NCI-H226 (cell line): ENCODE measurements around the gene TFF2.

Source experiments
- DNase-seq: peaks from one replicate; pipeline ENCODE4 v3.0.0-alpha.2; 2015

The TFF2 gene

DNA sequence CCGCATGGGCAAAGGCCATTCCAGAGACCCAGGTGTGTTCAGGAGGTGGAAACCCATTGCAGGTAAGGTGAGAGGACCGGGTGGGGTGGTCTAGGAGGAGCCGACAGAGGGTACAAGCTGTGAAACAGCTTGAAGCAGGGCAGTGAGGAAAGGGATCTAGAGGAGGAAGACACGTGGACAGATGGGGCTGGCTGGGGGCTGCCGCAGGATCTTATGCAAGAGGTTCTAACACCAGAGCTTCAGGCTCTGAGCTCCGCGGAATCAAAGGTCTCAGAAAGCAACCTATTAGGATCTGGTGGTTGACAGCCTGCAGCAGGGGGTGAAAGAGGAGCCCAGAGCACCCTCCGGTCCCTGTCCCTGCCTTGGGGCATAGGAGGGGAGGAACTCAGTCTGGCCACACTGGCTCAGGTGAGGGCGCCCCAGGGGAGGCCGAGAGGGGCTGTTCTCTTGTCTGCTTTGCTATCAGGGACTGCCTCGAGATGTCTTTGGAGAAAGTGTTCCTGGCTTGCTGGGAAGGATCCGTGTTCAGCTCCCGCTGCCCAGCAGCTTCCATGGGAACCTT, 13.6 kb upstream of the TFF2 start:
- DNase-seq, result no peak

DNA sequence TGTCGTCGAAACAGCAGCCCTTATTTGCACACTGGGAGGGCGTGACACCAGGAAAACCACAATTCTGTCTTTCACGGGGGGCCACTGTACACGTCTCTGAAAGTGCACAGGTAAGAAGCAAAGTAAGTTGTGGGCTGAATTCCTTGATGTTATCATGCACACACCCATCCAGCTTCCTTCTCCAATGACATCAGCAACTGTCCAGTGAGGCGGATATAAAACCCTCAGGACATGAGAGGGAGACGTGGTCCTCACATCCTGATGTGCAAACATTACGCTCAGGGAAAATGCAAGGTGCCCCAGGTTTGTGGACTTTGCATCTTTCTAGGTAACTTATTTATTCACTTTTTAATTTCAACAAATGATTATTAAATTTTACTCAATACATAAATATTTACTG, 12.5 kb upstream of the TFF2 start:
- DNase-seq, result no peak

- DNase-seq, result no peak
Observed at GRCh38 chr21:42362700-42363099, 11.9 kb upstream of the TFF2 start.

GRCh38 chr21:42362198-42362597, 11.4 kb upstream of the TFF2 start:
- no peak for DNase-seq

DNA sequence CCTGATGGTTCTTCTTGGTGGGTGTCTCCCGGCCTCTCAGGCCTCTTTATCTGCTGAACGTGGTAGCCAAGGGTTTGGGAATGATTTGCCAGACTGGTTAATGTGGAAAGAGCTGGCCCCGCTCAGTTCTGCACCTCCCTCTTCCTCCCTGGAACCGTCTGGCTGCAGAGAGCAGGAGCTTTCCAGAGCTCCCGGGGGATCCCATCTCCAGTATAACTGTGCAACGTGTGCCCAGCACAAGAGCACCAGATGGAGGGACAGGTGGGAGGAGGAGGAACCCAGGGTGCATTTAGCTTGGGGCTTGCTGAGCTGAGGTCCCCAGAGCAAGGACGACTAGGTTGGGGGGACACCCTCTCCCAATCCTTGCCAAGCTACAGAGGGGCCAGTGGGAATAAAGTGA, 10.5 kb upstream of the TFF2 start:
- no peak for DNase-seq

GRCh38 chr21:42360317-42360716, 9.5 kb upstream of the TFF2 start:
- no peak for DNase-seq

- DNase-seq, result no peak
Observed at GRCh38 chr21:42358937-42359336, 8.1 kb upstream of the TFF2 start.

GRCh38 chr21:42358261-42358660, 7.5 kb upstream of the TFF2 start:
- DNase-seq, result no peak

- DNase-seq, result no peak
Observed at GRCh38 chr21:42357307-42357706, 6.5 kb upstream of the TFF2 start.

GRCh38 chr21:42356650-42357049, 5.9 kb upstream of the TFF2 start:
- no peak for DNase-seq

GRCh38 chr21:42356046-42356445, 5.3 kb upstream of the TFF2 start:
- DNase-seq, result no peak

GRCh38 chr21:42353623-42354022, 2.8 kb upstream of the TFF2 start:
- DNase-seq, result no peak

- no peak for DNase-seq
Observed at GRCh38 chr21:42352441-42353095, 1.8 kb upstream of the TFF2 start.

DNA sequence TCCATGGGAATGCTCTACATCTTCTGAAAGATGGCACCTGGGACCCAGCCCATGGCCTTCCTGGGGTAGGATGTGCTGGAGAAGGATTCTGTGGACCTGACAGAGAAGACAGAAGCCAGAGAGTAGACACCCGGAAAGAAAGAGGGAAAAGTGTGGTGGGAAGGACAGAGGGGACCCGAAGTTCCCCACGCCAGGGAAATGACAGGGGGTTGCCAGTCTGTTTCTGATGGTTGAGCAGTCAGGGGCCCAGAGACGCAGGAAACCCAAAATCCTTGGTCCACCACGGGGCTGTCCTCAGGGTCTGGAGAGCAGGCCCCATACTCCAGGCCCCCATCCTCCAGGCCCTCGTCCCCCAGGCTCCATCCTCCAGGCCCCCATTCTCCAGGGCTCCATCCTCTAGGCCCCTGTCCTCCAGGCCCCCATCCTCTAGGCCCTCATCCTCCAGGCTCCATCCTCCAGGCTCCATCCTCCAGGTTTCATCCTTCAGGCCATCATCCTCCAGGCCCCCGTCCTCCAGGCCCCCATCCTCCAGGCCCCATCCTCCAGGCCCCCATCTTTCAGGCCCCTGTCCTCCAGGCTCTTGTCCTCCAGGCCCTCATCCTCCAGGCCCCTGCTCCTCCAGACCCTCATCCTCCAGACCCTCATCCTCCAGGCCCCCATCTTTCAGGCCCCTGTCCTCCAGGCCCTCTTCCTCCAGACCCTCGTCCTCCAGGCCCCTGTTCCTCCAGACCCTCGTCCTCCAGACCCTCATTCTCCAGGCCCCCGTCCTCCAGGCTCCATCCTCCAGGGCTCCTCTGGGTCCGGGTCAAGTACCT, 1.0 kb upstream of the TFF2 start:
- DNase-seq, result no peak

GRCh38 chr21:42350318-42350910, 380 bp downstream of the TFF2 start:
- no peak for DNase-seq

DNA sequence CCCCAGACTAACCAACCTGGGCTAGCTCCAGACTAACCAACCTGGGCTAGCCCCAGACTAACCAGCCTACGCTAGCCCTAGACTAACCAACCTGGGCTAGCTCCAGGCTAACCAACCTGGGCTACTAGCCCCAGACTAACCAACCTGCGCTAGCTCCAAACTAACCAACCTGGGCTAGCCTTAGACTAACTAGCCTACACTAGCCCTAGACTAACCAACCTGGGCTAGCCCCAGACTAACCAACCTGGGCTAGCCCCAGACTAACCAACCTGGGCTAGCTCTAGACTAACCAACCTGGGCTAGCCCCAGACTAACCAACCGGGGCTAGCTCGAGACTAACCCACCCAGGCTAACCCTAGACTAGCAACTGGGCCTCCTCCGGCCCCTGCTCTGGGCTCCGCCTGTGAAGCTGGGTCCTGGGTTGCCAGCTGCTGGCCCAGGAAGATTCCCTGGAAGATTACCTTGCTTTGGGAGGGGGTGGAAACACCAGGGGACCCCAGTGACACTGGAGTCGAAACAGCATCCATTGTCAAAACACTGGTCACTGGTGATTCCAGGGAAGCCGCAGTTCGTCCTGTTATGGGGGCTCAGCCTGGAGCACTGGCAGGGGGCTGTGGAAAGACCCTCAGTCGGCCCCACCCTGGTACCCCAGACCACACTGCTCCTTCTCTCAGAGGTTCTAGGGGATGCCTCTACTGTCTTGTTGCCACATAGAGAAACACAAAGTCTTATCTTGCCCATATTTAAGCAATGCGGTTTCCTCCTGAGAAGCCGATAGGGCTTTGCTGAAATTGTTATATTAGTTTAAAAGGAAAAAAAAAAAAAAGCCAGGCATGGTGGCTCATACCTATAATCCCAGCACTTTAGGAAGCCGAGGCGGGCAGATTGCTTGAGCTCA, 1.1 kb downstream of the TFF2 start:
- DNase-seq, result no peak

GRCh38 chr21:42348762-42349161, 2.0 kb downstream of the TFF2 start:
- no peak for DNase-seq

DNA sequence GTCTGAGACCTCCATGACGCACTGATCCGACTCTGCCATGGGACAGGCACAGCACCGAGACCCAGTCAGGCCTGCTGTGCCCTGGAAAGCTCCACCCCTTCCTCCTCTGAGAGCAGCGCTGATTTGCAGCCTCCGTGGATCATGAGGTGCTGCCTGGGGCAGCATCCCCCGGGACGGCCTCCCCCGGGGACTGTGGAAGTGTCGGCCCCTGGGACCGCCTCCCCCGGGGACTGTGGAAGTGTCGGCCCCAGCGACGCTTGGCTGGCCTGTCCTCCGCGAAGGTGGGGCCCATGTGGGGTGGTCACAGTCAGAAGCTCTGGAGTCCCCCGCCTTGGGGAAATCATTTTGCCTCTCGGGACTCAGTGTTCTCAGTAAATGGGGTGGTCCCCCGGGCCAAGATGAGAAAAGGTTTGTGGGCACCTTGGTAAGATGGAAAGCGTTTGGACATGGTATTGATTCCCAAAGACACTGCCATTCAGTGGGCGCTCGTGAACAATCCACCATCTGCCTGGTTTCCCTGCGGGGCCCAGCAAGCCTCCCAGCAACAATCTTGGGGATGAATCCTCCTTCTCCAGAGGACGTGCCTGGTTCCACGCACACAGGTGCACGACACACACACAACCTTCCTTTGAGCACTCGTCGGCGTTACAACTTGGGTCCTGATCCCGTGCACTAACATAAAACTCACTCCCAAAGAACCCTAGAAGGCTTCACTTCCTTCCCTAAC, 3.0 kb downstream of the TFF2 start:
- DNase-seq, result no peak

DNA sequence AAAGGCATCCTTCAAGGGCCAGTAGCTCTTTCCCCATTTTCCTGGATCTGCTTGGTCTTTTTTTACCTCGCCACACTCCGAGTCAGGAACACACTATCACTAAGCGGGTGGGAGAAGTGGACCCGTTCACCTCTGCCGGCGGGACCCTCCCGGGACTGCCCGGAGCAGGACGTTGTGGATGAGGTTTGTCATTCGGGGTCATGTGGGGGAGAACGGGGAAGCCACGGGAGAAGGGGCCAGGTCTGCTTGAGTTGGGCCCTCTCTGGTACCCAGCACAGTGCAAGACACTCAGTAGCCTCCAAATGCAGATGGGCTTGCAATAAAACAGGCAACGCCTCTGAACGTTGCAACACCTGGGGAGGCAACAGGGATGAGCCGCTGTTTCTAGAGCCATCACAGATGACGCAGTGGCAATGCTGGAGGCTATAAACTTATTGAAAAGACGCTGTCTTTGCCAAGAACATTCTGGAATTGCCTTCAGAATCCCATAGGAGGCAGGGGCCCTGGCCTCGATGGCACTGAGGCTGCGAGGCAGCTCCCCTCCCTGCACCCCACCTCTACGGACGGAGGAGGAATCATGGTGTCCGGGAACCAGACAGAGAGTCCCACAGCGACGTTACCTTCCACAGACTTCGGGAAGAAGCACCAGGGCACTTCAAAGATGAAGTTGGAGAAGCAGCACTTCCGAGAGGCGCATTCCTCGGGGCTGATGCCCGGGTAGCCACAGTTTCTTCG, 3.8 kb downstream of the TFF2 start:
- DNase-seq, result no peak

DNA sequence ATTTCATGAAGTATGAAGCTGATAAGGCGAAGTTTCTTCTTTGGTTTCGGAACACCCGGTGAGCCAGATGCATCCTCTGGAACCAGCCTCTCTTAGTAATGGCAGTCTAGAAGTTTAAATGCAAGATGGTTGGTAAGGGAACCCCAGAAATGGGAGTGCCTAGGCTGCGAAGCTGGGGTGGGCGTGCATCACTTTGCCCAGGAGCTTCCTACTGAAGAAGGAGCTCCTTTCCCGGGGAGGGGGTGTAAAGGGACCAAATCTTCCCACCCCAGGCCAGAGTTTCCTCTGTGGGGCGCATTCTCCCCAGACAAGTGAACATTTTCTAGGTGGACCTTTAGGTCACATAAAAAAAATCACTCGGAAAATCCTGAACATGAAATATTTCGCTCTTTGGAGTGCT, 4.4 kb downstream of the TFF2 start:
- no peak for DNase-seq

DNA sequence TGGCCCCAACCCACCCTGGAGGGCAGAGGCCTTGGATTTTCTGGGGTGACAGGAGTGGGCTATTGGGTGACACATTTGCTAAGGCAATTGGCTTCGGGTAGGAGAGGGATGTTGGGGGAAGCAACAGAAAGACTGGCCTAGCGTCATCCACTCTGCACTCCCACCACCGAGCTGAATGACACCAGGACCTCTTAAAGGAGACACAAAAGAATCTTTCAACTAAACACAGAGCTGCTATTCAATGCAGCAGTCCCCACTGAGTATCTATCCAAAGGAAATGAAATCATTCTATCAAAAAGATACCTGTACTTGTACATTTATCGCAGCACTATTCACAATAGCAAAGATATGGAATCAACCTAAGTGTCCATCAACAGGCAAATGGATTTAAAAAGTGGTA, 6.2 kb downstream of the TFF2 start:
- no peak for DNase-seq
